NT2/D1 (cell line): ENCODE data around the gene KRTAP5-4.
"Not testable (repeated sequence)": the region's sequence is repeated elsewhere in the genome, so short reads cannot be mapped to it uniquely, and the experiment has no call there.

Experiments
- YY1 ChIP-seq: IDR thresholded peaks from 2 replicates; pipeline ENCODE4 v1.6.1; 2011; ENCODE audit not compliant: insufficient read length, insufficient read depth
- ZNF274 ChIP-seq: IDR thresholded peaks from 2 replicates; pipeline ENCODE4 v1.6.1; 2011; ENCODE audit warnings: mild to moderate bottlenecking, low read depth, low read length

DNA sequence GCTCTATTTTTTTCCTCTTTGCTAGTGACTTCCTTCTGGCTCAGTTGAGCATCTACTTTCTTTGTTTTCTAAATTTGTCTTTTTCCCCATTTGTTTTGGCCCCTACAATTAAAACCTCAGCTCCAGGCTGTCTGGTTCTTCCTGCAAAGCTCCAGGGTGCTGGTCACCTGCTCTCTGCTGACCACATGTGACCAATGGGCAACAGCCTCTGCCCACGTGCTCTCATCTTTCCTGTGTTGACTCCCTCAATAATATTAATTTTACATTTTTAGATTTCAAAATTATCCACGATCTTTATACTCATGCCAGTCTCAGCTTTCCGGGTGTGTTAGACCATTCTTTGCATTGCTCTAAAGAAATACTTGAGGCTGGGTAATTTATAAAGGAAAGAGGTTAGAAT, 23.5 kb downstream of the KRTAP5-4 start:
- TF ChIP-seq ZNF274, YY1: not testable (repeated sequence)
